BLaER1 treated with 17β-estradiol and CSF1 and Interleukin-3, amounts not matched to agents 10 nM and 100 nM (cell line): ENCODE data around the gene SYTL4.
A peak's percentile ranks its signal among the peaks of the same experiment; 100 is the strongest.

Experiments used
- H3K27ac ChIP-seq, 11 experiments: shearing (Covaris generic); formaldehyde crosslinking; 2 replicates each; pipeline ENCODE4 v1.8.1; 2022
- H3K27me3 ChIP-seq, 11 experiments: shearing (Covaris generic); formaldehyde crosslinking; 2 replicates each; pipeline ENCODE4 v1.8.1; 2022
- H3K36me3 ChIP-seq, 11 experiments: shearing (Covaris generic); formaldehyde crosslinking; 2 replicates each; pipeline ENCODE4 v1.8.1; 2022
- H3K4me1 ChIP-seq, 10 experiments: shearing (Covaris generic); formaldehyde crosslinking; 2 replicates each; pipeline ENCODE4 v1.8.1; 2022
- H3K4me2 ChIP-seq, 11 experiments: shearing (Covaris generic); formaldehyde crosslinking; 2 replicates each; pipeline ENCODE4 v1.8.1; 2022
- H3K4me3 ChIP-seq, 10 experiments: shearing (Covaris generic); formaldehyde crosslinking; 2 replicates each; pipeline ENCODE4 v1.8.1; 2022
- H3K9ac ChIP-seq, 11 experiments: shearing (Covaris generic); formaldehyde crosslinking; 2 replicates each; pipeline ENCODE4 v1.8.1; 2022
- H3K9me3 ChIP-seq, 11 experiments: shearing (Covaris generic); formaldehyde crosslinking; replicated peaks in 1 of 11; 2 replicates each; pipeline ENCODE4 v1.8.1; 2022
- H4K20me1 ChIP-seq, 11 experiments: shearing (Covaris generic); formaldehyde crosslinking; 2 replicates each; pipeline ENCODE4 v1.8.1; 2022
- Cebpa-rat ChIP-seq, 11 experiments: shearing (Covaris generic); IDR thresholded peaks; 2 replicates each; pipeline ENCODE4 v1.8.1; 2022

The SYTL4 gene

DNA sequence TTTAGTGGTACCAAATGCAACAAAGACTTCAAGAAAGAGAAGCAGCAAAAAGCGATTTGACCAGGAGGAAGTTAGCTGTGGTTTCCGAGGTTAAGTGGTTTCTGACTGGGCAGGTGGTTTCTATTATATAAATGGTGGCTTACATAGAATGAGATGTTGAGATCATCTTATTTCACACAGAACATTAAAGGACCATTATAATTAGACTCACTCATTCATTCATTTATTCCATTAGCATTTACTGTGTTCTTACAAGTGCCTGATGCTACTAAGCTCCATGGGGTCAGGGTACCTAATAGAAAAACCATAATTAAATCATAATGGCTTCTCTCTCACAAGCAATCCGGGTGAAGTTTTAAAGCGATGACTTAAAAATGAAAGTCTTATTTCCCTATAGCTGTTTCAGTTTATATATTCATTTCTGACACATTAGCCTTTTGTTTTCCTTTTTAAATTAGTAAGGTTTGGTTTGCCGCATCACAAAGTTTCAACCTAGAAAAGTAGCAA lies 105.9 kb downstream of the SYTL4 start:
- Histone ChIP-seq H3K27ac (no peak overlapping the region), H3K27me3 (peaks cover 0 to 100% (median 40%) of the 10 kb centered on the region in 11 experiments; a peak in 15 of 22 replicates), H3K9ac (no peak overlapping the region), H3K9me3 (no peaks in the 10 kb centered on the region), H3K36me3 (no peaks in the 10 kb centered on the region), H3K4me1 (peaks cover 12 to 25% (median 21%) of the 10 kb centered on the region in 10 experiments), H3K4me3 (no peak overlapping the region), H4K20me1 (peaks cover 0 to 25% (median 7%) of the 10 kb centered on the region in 11 experiments; a peak in 9 of 22 replicates), H3K4me2 (peak overlapping the region; percentile 43 to 83 (median 60); a peak in 21 of 22 replicates)
- TF ChIP-seq Cebpa-rat (IDR thresholded peaks at IDR 0.05) = no peak
